ENCODE results near the gene MTMR8. TPM values are rescaled to one million over a fixed set of nuclear protein-coding genes. Genes with fewer than 3 reads are reported as not detected.

Gene MTMR8
- total RNA-seq, 1 experiment from 2014 or later, result not detected

DNA sequence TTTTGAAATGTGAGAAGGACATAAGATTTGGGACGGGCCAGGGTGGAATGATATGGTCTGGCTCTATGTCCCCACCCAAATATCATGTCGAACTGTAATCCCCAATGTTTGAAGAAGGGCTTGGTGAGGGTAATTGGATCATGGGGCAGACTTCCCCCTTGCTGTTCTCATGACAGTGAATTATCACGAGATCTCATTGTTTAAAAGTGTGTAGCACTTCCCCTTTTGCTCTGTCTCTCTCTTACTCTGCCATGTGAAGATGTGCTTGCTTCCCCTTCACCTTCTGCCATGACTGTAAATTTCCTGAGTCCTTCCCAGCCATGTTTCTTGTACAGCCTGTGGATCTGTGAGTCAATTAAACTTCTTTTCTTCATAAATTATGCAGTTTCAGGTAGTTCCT lies 17.5 kb downstream of the MTMR8 start:
- H3K4me3 ChIP-seq, result no peak overlapping the region
- no peak for DNase-seq (ENCODE audit: low read depth in 1 of 2, low spot score in 2 of 2)
- no peaks in the 10 kb centered on the region for H3K4me1 ChIP-seq (replicated peaks)
- no peaks in the 10 kb centered on the region for H3K27me3 ChIP-seq (replicated peaks)
- no peaks in the 10 kb centered on the region for H3K9me3 ChIP-seq (replicated peaks)
- no peaks in the 10 kb centered on the region for H3K36me3 ChIP-seq
- H3K27ac ChIP-seq, result no peak overlapping the region

GRCh38 chrX:64352081-64352480 lies 43.2 kb downstream of the MTMR8 start:
- no peak for DNase-seq (ENCODE audit: low read depth in 1 of 2, low spot score in 2 of 2)
- H3K27me3 ChIP-seq (replicated peaks), result no peaks in the 10 kb centered on the region
- H3K9me3 ChIP-seq (replicated peaks), result no peaks in the 10 kb centered on the region
- H3K27ac ChIP-seq, result no peak overlapping the region
- no peaks in the 10 kb centered on the region for H3K36me3 ChIP-seq
- no peaks in the 10 kb centered on the region for H3K4me1 ChIP-seq (replicated peaks)
- H3K4me3 ChIP-seq, result no peak overlapping the region

- H3K4me1 ChIP-seq (replicated peaks), result no peaks in the 10 kb centered on the region
- DNase-seq (ENCODE audit: low read depth in 1 of 2, low spot score in 2 of 2), result no peak
- H3K4me3 ChIP-seq, result no peak overlapping the region
- H3K9me3 ChIP-seq (replicated peaks), result no peaks in the 10 kb centered on the region
- no peak overlapping the region for H3K27ac ChIP-seq
- H3K27me3 ChIP-seq (replicated peaks), result no peaks in the 10 kb centered on the region
- no peaks in the 10 kb centered on the region for H3K36me3 ChIP-seq
These were observed 44.7 kb downstream of the MTMR8 start for GRCh38 chrX:64350521-64350920.

DNA sequence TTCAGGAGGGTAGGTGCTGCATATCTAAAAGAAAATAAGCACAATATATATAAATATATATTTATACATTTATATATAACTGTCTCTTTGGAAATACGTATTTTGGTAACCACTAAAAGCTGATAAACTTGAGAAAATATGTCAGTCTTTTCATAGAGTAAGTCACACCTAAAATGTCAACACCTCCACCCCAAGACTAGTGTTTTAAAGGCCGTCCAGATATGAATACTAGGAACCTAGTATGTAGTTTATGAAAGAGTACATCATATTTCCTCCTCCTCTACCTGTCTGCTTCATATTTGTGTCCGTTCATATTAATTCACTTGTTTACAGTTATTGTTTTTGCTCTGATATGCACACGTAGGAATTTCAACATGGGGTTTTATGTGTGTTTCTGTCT lies 45.2 kb downstream of the MTMR8 start:
- Histone ChIP-seq H3K9me3 (replicated peaks) (no peaks in the 10 kb centered on the region), H3K36me3 (no peaks in the 10 kb centered on the region), H3K27me3 (replicated peaks) (no peaks in the 10 kb centered on the region), H3K27ac (no peak overlapping the region), H3K4me3 (no peak overlapping the region), H3K4me1 (replicated peaks) (no peaks in the 10 kb centered on the region)
- DNase-seq (ENCODE audit: low read depth in 1 of 2, low spot score in 2 of 2), result no peak

DNA sequence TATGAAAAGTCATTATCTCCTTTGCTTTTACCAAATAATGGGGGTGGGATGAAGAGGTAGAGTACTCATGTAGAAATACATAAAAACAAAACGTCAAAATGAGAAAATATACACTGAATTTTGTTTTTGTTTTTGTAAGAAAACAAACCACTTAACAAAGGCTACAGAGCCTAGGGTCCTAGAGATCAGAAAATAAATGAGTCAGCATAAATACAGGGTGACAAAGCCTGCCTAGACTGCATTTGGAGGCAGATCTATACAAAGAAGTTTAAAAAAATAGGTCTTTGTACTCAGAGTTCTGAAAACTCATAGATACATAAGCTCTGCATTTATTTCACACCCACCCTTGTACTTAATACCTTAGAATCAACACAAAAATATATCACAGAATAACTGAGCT lies 52.4 kb downstream of the MTMR8 start:
- no peaks in the 10 kb centered on the region for H3K27me3 ChIP-seq (replicated peaks)
- no peak overlapping the region for H3K27ac ChIP-seq
- H3K36me3 ChIP-seq, result no peaks in the 10 kb centered on the region
- H3K9me3 ChIP-seq (replicated peaks), result no peaks in the 10 kb centered on the region
- no peak overlapping the region for H3K4me3 ChIP-seq
- no peak for DNase-seq (ENCODE audit: low read depth in 1 of 2, low spot score in 2 of 2)
- no peaks in the 10 kb centered on the region for H3K4me1 ChIP-seq (replicated peaks)

- Histone ChIP-seq H3K4me3 (no peak overlapping the region), H3K27ac (no peak overlapping the region), H3K36me3 (no peaks in the 10 kb centered on the region), H3K9me3 (replicated peaks) (no peaks in the 10 kb centered on the region), H3K4me1 (replicated peaks) (no peaks in the 10 kb centered on the region), H3K27me3 (replicated peaks) (no peaks in the 10 kb centered on the region)
- no peak for DNase-seq (ENCODE audit: low read depth in 1 of 2, low spot score in 2 of 2)
These were observed 57.0 kb downstream of the MTMR8 start for GRCh38 chrX:64338296-64338695.

DNA sequence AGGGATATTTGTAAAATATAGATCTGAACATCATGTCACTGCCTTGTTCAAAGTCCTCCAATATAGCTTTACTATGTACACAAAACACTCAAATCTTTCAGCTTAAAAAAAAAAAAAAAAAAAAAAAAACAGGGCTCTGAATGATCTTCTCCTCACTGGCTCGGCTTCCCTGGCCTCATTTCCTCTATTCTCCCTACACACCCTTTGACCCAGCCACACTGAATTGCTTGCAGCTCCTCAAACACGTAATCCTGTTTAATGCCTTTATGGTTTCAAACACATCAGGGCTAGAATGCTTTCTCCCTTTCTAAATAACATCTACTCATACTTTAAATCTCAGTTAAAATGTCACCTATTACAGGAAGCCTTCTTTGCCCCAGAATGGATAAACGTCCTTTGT lies 60.8 kb downstream of the MTMR8 start:
- Histone ChIP-seq H3K36me3 (no peaks in the 10 kb centered on the region), H3K27ac (no peak overlapping the region), H3K27me3 (replicated peaks) (no peaks in the 10 kb centered on the region), H3K4me1 (replicated peaks) (no peaks in the 10 kb centered on the region), H3K9me3 (replicated peaks) (no peaks in the 10 kb centered on the region), H3K4me3 (no peak overlapping the region)
- no peak for DNase-seq (ENCODE audit: low read depth in 1 of 2, low spot score in 2 of 2)

DNA sequence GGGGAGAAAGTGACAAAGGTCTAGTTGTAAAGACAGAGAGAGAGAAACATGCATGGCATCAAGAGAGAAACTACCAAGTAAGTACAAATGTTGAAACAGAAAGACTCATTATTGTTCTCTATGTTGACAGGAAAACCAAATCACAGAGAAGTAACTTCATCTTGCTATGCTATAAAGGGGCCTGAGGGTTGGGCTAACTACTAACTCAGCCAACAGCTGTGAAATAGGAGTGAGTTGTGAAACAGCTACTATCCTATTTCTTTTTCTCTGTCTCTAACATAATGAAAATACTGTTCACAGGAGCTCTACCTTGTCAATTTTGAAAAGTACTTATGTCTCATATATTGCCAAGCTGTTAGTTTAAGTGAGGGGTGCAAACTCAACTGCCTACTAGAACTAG lies 65.0 kb downstream of the MTMR8 start:
- no peak overlapping the region for H3K27ac ChIP-seq
- no peaks in the 10 kb centered on the region for H3K36me3 ChIP-seq
- H3K27me3 ChIP-seq (replicated peaks), result no peaks in the 10 kb centered on the region
- no peak for DNase-seq (ENCODE audit: low read depth in 1 of 2, low spot score in 2 of 2)
- no peak overlapping the region for H3K4me3 ChIP-seq
- no peaks in the 10 kb centered on the region for H3K4me1 ChIP-seq (replicated peaks)
- no peaks in the 10 kb centered on the region for H3K9me3 ChIP-seq (replicated peaks)

DNA sequence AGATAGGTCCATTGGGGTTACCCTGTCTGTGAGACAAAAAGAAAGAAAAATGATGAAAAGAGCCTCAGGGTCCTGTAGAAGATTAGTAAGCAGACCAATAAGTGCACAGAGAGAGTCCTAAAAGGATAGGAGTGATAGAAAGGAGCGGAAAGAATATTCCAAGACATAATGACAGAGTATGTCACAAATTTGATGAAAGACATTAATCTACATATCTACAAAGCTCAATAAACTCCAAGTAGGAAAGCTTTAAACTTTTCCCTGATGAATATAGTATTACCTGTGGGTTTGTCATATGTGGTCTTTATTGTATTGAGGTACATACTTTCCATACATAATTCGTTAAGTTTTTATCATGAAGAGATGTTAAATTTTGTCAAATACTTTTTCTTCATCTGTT lies 73.7 kb downstream of the MTMR8 start:
- no peak for DNase-seq (ENCODE audit: low read depth in 1 of 2, low spot score in 2 of 2)
- no peak overlapping the region for H3K4me3 ChIP-seq

GRCh38 chrX:64313624-64314023 lies 81.6 kb downstream of the MTMR8 start:
- H3K27me3 ChIP-seq (replicated peaks), result no peaks in the 10 kb centered on the region
- H3K27ac ChIP-seq, result no peak overlapping the region
- no peaks in the 10 kb centered on the region for H3K36me3 ChIP-seq
- no peaks in the 10 kb centered on the region for H3K9me3 ChIP-seq (replicated peaks)
- no peak for DNase-seq (ENCODE audit: low read depth in 1 of 2, low spot score in 2 of 2)
- H3K4me3 ChIP-seq, result no peak overlapping the region
- no peaks in the 10 kb centered on the region for H3K4me1 ChIP-seq (replicated peaks)

More for the DNA sequence above, 73.7 kb downstream of the MTMR8 start:
- Histone ChIP-seq H3K9me3 (replicated peaks) (no peaks in the 10 kb centered on the region), H3K36me3 (no peaks in the 10 kb centered on the region), H3K27me3 (replicated peaks) (no peaks in the 10 kb centered on the region), H3K27ac (no peak overlapping the region), H3K4me1 (replicated peaks) (no peaks in the 10 kb centered on the region)

DNA sequence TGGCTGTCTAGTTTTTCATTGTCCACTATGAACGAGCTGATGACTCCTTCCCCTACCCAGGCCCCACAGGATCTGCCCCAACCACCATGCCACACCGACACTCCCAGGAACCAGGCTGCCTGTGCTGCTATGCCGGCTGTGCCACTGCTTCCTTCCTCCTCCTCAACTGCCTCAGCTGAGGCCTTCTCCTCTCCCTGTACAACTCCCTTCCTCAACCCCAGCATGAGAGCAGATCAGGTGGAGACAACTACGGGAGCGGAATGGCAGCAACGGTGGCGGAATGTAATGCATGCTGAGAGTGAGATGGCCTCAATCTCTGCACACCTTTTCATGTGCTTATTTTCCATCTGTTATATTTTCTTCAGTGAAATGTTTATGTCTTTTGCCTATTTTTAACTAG lies 88.5 kb downstream of the MTMR8 start:
- Histone ChIP-seq H3K36me3 (no peaks in the 10 kb centered on the region), H3K9me3 (replicated peaks) (no peaks in the 10 kb centered on the region), H3K27me3 (replicated peaks) (no peaks in the 10 kb centered on the region), H3K4me3 (no peak overlapping the region), H3K27ac (no peak overlapping the region), H3K4me1 (replicated peaks) (no peaks in the 10 kb centered on the region)
- DNase-seq (ENCODE audit: low read depth in 1 of 2, low spot score in 2 of 2), result no peak

DNA sequence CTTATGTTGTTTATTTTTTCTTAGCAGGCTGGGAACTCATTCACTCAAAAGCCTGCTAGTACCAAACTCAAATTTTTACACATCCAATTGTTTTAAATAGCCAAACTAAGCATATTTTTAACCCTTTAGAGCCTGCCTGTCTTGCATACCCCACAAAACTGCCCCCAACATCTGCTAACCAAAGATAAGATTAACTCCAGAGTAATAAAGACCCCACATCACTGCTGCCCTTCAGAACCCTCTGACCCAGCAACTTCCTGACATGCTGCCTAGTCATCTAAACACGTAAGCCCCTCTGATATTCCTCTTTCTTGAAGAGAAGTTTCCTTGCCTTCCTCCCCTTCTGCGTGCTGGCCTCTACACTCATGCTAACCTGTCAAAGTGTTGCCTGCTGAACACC lies 104.1 kb downstream of the MTMR8 start:
- Histone ChIP-seq H3K27ac (no peak overlapping the region), H3K36me3 (no peaks in the 10 kb centered on the region), H3K4me3 (no peak overlapping the region), H3K27me3 (replicated peaks) (no peaks in the 10 kb centered on the region), H3K4me1 (replicated peaks) (no peaks in the 10 kb centered on the region), H3K9me3 (replicated peaks) (no peaks in the 10 kb centered on the region)
- DNase-seq (ENCODE audit: low read depth in 1 of 2, low spot score in 2 of 2), result no peak

DNA sequence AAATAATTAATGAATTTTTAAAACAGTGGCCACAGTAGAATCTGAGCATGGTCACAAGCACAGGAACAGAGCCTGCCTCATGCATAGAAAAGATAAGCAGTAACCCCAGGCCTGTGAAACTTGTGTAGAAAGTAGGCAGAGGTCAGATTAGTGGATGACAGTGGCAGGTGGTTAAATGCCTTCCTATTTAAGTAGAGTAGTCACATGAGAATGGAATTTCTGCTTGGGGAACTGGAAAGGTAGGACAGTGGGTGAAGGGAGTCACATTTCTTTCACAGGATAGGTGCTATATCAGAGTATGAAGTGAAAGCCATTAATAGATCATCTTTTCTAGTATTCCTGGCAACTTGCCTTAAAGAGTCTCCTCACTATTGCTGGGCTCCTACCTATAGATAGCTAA lies 130.0 kb downstream of the MTMR8 start:
- H3K4me3 ChIP-seq, result no peak overlapping the region
- H3K4me1 ChIP-seq (replicated peaks), result no peaks in the 10 kb centered on the region
- no peaks in the 10 kb centered on the region for H3K36me3 ChIP-seq
- H3K27ac ChIP-seq, result no peak overlapping the region
- no peak for DNase-seq (ENCODE audit: low read depth in 1 of 2, low spot score in 2 of 2)
- no peaks in the 10 kb centered on the region for H3K9me3 ChIP-seq (replicated peaks)
- no peaks in the 10 kb centered on the region for H3K27me3 ChIP-seq (replicated peaks)

GRCh38 chrX:64230123-64230970 lies 164.9 kb downstream of the MTMR8 start, which contains the start of gene ASB12:
Gene ASB12, minus strand, starts transcription at chrX:64230607. Its CDS starts 4,957 bp downstream, at chrX:64225650.
- no peaks in the 10 kb centered on the region for H3K27me3 ChIP-seq (replicated peaks)
- no peak for DNase-seq (ENCODE audit: low read depth in 1 of 2, low spot score in 2 of 2)
- H3K27ac ChIP-seq, result no peak within 1 kb of the TSS
- H3K4me3 ChIP-seq, result no peak within 1 kb of the TSS
- H3K36me3 ChIP-seq, result no peaks in the 10 kb centered on the region
- no peaks in the 10 kb centered on the region for H3K9me3 ChIP-seq (replicated peaks)
- H3K4me1 ChIP-seq (replicated peaks), result no peaks in the 10 kb centered on the region

DNA sequence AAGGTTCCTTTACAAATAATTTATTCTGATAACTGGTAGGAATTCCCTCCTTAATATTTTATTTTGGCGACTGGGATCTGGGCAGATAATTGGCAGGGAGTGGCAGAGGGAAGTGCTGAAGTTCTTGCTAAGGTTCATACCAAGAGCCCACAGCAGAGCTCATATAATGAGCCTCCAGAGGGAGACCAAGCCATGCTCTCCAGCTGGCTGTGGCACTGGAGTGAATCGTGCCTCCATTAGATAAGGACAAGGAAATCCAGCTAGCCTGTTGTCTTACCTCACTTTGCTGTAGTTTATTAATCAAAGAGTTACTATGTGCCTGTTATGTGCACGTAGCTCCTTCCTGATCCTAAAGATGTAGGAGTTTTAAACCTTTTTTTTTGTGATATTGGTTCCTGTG lies 166.1 kb downstream of the MTMR8 start:
- Histone ChIP-seq H3K36me3 (no peaks in the 10 kb centered on the region), H3K27ac (no peak overlapping the region), H3K27me3 (replicated peaks) (no peaks in the 10 kb centered on the region), H3K4me1 (replicated peaks) (no peaks in the 10 kb centered on the region), H3K9me3 (replicated peaks) (no peaks in the 10 kb centered on the region), H3K4me3 (no peak overlapping the region)
- DNase-seq (ENCODE audit: low read depth in 1 of 2, low spot score in 2 of 2), result no peak

Measured in SJSA1 (cell line).